ENCODE data around the gene DMXL2.
"Not testable (repeated sequence)": the region's sequence is repeated elsewhere in the genome, so short reads cannot be mapped to it uniquely, and the experiment has no call there.

The DMXL2 gene

GRCh38 chr15:51622604-51623370 lies at the start of gene DMXL2:
DMXL2 (minus strand) TSS chr15:51622771; CDS start chr15:51622545, 226 bp downstream.
- DNase-seq, result peak; percentile 89

GRCh38 chr15:51672155-51672687 lies 49.6 kb upstream of the DMXL2 start:
- DNase-seq, result no peak

- no peak for DNase-seq
These were observed 46.8 kb upstream of the DMXL2 start for GRCh38 chr15:51669381-51669780.

GRCh38 chr15:51668446-51668845 lies 45.9 kb upstream of the DMXL2 start:
- DNase-seq, result no peak

- DNase-seq, result no peak
These were observed 44.9 kb upstream of the DMXL2 start for GRCh38 chr15:51667478-51667877.

- DNase-seq, result no peak
These were observed 38.5 kb upstream of the DMXL2 start for GRCh38 chr15:51661072-51661471.

- DNase-seq, result no peak
These were observed 36.1 kb upstream of the DMXL2 start for GRCh38 chr15:51658664-51659063.

- not testable (repeated sequence) for DNase-seq
These were observed 33.0 kb upstream of the DMXL2 start for GRCh38 chr15:51655401-51656057.

- no peak for DNase-seq
These were observed 29.6 kb upstream of the DMXL2 start for GRCh38 chr15:51652084-51652668.

GRCh38 chr15:51649659-51650521 lies 27.3 kb upstream of the DMXL2 start:
- peak; percentile 64 for DNase-seq

GRCh38 chr15:51648643-51649042 lies 26.1 kb upstream of the DMXL2 start:
- not testable (repeated sequence) for DNase-seq

GRCh38 chr15:51648101-51648500 lies 25.5 kb upstream of the DMXL2 start:
- DNase-seq, result not testable (repeated sequence)

GRCh38 chr15:51647128-51647562 lies 24.6 kb upstream of the DMXL2 start:
- no peak for DNase-seq

GRCh38 chr15:51642696-51643095 lies 20.1 kb upstream of the DMXL2 start:
- DNase-seq, result no peak

GRCh38 chr15:51641490-51642130 lies 19.0 kb upstream of the DMXL2 start:
- no peak for DNase-seq

- no peak for DNase-seq
These were observed 12.1 kb upstream of the DMXL2 start for GRCh38 chr15:51634591-51635198.

- DNase-seq, result no peak
These were observed 7.0 kb upstream of the DMXL2 start for GRCh38 chr15:51629612-51630011.

- DNase-seq, result no peak
These were observed 2.7 kb upstream of the DMXL2 start for GRCh38 chr15:51625236-51625635.

- no peak for DNase-seq
These were observed 1.5 kb upstream of the DMXL2 start for GRCh38 chr15:51624022-51624421.

- DNase-seq, result no peak
These were observed 891 bp upstream of the DMXL2 start for GRCh38 chr15:51623386-51623938.

- DNase-seq, result no peak
These were observed 501 bp downstream of the DMXL2 start for GRCh38 chr15:51621936-51622603.

Data from SHP77 treated with DMSO at 0.1 percent for 48 hours (cell line).